Caco-2 (cell line): ENCODE measurements around the gene FAM124A. TPM values are rescaled to one million over a fixed set of nuclear protein-coding genes. Genes with fewer than 3 reads are reported as not detected.

Source experiments
- BruUV-seq: library from RNA; stranded (reverse); fragments of 400-500 nt; replicated peaks from 2 replicates; lab custom pipeline; 2021; lab: Mats Ljungman, UMichigan
- CTCF ChIA-PET: fragments of 300-600 bp; sonication (Branson Sonifier 250); formaldehyde crosslinking; loops from one replicate; lab custom pipeline; 2022; ENCODE audit warnings: antibody characterized with exemption; lab: Charles Lee
- POLR2A ChIA-PET: fragments of 300-600 bp; sonication (Branson Sonifier 250); formaldehyde crosslinking; loops from one replicate; lab custom pipeline; 2022; ENCODE audit warnings: antibody characterized with exemption; lab: Charles Lee
- DNase-seq, 2 experiments: peaks; one replicate each; pipeline versions ENCODE4 v3.0.0 to v3.0.0-alpha.2; 2020 to 2022
- H3K27me3 ChIP-seq: replicated peaks from 2 replicates; pipeline ENCODE4 v1.6.0; 2011; ENCODE audit warnings: low read length; ENCODE audit not compliant: control insufficient read depth, insufficient read depth
- H3K36me3 ChIP-seq: 2 replicates; pipeline ENCODE4 v1.5.1; 2011; ENCODE audit warnings: low read length; ENCODE audit not compliant: control insufficient read depth, insufficient read depth
- H3K4me1 ChIP-seq: fragments of 250-450 bp; sonication (Bioruptor Pico); 2 replicates; pipeline ENCODE4 v1.5.1; 2020; ENCODE audit warnings: mild to moderate bottlenecking
- H3K4me3 ChIP-seq: 2 replicates; pipeline ENCODE4 v1.5.1; 2011; ENCODE audit warnings: low read depth, mild to moderate bottlenecking, control low read depth, low read length
- H3K9me3 ChIP-seq: fragments of 250-450 bp; sonication (Bioruptor Pico); 2 replicates; pipeline ENCODE4 v1.5.1; 2020; ENCODE audit warnings: mild to moderate bottlenecking, moderate library complexity
- H3K27ac Mint-ChIP-seq: one replicate; pipeline ENCODE4 v1.8.0; 2022; ENCODE audit warnings: mixed read lengths; ENCODE audit not compliant: unreplicated experiment
- H3K27me3 Mint-ChIP-seq: one replicate; pipeline ENCODE4 v1.8.0; 2022; ENCODE audit warnings: mixed read lengths; ENCODE audit not compliant: insufficient read depth, unreplicated experiment
- H3K36me3 Mint-ChIP-seq: one replicate; pipeline ENCODE4 v1.8.0; 2022; ENCODE audit warnings: mild to moderate bottlenecking, mixed read lengths; ENCODE audit not compliant: insufficient read depth, unreplicated experiment
- H3K4me1 Mint-ChIP-seq: one replicate; pipeline ENCODE4 v1.8.0; 2022; ENCODE audit warnings: low read depth, mixed read lengths; ENCODE audit not compliant: unreplicated experiment
- H3K4me3 Mint-ChIP-seq: one replicate; pipeline ENCODE4 v1.8.0; 2022; ENCODE audit warnings: mild to moderate bottlenecking, moderate library complexity, mixed read lengths; ENCODE audit not compliant: unreplicated experiment
- H3K9me3 Mint-ChIP-seq: one replicate; pipeline ENCODE4 v1.8.0; 2022; ENCODE audit warnings: mixed read lengths; ENCODE audit not compliant: unreplicated experiment
- intact Hi-C: fragments of 100-400 bp; cut with micrococcal nuclease; formaldehyde crosslinking; loops from one replicate; pipeline ENCODE4 v1.10.0; 2022; ENCODE audit not compliant: unreplicated experiment
- total RNA-seq: library from RNA; stranded (reverse); gene quantifications from 2 replicates; pipeline ENCODE4 v1.2.3, GENCODE V29; 2022
- TF ChIP-seq, protein P1 (sequence below), 2 experiments: fragments of 200-600 bp in 1 of 2; IDR thresholded peaks; 1 replicate in 1 of 2; 2 replicates in 1 of 2; pipeline versions ENCODE4 v1.5.1 to v1.8.0; 2011 to 2022; ENCODE audit warnings: antibody characterized with exemption in 1 of 2, control low read depth in 1 of 2, inconsistent platforms in 1 of 2, low read depth in 1 of 2, low read length in 1 of 2, mild to moderate bottlenecking in 1 of 2, moderate library complexity in 1 of 2; ENCODE audit not compliant: insufficient read depth in 1 of 2, severe bottlenecking in 1 of 2, unreplicated experiment in 1 of 2

The FAM124A gene
- total RNA-seq, 1 experiment from 2014 or later, result 0.52 TPM

DNA sequence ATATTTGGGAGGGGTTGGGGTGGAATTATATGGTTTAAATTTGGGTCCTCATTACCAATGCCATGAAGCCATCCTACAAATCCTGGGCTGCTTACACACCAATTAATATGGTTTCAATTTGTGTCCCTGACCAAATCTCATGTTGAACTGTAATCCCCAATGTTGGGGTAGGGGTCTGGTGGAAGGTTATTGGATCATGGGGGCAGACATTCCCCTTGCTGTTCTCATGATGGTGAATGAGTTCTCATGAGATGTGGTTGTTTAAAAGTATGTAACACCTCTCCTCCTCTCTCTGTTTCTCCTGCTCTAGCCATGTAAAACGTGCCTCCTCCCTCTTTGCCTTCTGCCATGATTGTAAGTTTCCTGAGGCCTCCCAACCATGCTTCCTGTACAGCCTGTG is 46.6 kb upstream of the FAM124A start:
- ChIA-PET POLR2A (no interaction called here), CTCF (no interaction called here)
- H3K36me3 ChIP-seq, result no peaks in the 10 kb centered on the region
- no peaks in the 10 kb centered on the region for H3K36me3 Mint-ChIP-seq
- no peaks in the 10 kb centered on the region for H3K9me3 Mint-ChIP-seq
- H3K27me3 Mint-ChIP-seq, result peaks cover 8% of the 10 kb centered on the region
- intact Hi-C loops, result no loop called here
- no peak for DNase-seq
- no peaks in the 10 kb centered on the region for H3K4me1 ChIP-seq
- BruUV-seq, result no TSS peak
- peaks cover 1% of the 10 kb centered on the region; the same call in 1 of the 2 replicates for H3K27me3 ChIP-seq
- H3K9me3 ChIP-seq, result peaks cover 7% of the 10 kb centered on the region; the same call in 1 of the 2 replicates
- H3K27ac Mint-ChIP-seq, result no peak overlapping the region
- TF ChIP-seq, protein P1, sequence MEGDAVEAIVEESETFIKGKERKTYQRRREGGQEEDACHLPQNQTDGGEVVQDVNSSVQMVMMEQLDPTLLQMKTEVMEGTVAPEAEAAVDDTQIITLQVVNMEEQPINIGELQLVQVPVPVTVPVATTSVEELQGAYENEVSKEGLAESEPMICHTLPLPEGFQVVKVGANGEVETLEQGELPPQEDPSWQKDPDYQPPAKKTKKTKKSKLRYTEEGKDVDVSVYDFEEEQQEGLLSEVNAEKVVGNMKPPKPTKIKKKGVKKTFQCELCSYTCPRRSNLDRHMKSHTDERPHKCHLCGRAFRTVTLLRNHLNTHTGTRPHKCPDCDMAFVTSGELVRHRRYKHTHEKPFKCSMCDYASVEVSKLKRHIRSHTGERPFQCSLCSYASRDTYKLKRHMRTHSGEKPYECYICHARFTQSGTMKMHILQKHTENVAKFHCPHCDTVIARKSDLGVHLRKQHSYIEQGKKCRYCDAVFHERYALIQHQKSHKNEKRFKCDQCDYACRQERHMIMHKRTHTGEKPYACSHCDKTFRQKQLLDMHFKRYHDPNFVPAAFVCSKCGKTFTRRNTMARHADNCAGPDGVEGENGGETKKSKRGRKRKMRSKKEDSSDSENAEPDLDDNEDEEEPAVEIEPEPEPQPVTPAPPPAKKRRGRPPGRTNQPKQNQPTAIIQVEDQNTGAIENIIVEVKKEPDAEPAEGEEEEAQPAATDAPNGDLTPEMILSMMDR (IDR thresholded peaks at IDR 0.05; ENCODE audit: insufficient read depth in 1 of 2, low read depth in 1 of 2, low read length in 1 of 2, severe bottlenecking in 1 of 2, unreplicated experiment in 1 of 2), result no peak
- no peaks in the 10 kb centered on the region for H3K4me1 Mint-ChIP-seq
- no peak overlapping the region for H3K4me3 ChIP-seq
- no peak overlapping the region for H3K4me3 Mint-ChIP-seq

DNA sequence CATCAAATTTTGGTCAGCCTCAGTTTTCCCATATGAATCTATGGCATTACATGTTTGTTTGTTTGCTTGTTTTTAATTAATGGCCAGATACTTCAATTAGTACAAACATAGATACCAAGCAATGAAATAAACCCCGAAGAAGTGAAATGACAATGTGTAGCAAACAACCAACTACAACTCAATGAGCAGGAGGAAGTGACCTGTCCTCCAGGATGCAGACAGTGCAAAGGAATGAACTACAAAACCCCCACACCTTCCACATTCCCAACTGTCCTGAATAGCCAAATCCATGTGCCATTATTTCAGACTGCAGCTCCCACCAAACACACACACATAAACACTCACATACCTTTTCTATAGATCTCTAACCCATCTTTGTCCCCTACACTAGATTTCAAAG is 45.0 kb upstream of the FAM124A start:
- CTCF ChIA-PET, result interaction anchor here (0.5 kb wide), 1 partner anchor 28 kb away, joined by 6 read pairs; no protein-coding TSS in a partner anchor
- POLR2A ChIA-PET, result no interaction called here
- Mint-ChIP-seq H3K27me3 (peaks cover 13% of the 10 kb centered on the region), H3K4me1 (no peaks in the 10 kb centered on the region), H3K4me3 (no peak overlapping the region), H3K27ac (no peak overlapping the region), H3K36me3 (no peaks in the 10 kb centered on the region), H3K9me3 (no peaks in the 10 kb centered on the region)
- intact Hi-C loops, result no loop called here
- BruUV-seq, result no TSS peak
- DNase-seq, result no peak
- H3K4me1 ChIP-seq, result no peaks in the 10 kb centered on the region
- H3K36me3 ChIP-seq, result no peaks in the 10 kb centered on the region
- peaks cover 1% of the 10 kb centered on the region; the same call in 1 of the 2 replicates for H3K27me3 ChIP-seq
- H3K9me3 ChIP-seq, result peaks cover 7% of the 10 kb centered on the region; the same call in 1 of the 2 replicates
- TF ChIP-seq, protein P1 (IDR thresholded peaks at IDR 0.05; ENCODE audit: insufficient read depth in 1 of 2, low read depth in 1 of 2, low read length in 1 of 2, severe bottlenecking in 1 of 2, unreplicated experiment in 1 of 2), result no peak
- H3K4me3 ChIP-seq, result no peak overlapping the region

DNA sequence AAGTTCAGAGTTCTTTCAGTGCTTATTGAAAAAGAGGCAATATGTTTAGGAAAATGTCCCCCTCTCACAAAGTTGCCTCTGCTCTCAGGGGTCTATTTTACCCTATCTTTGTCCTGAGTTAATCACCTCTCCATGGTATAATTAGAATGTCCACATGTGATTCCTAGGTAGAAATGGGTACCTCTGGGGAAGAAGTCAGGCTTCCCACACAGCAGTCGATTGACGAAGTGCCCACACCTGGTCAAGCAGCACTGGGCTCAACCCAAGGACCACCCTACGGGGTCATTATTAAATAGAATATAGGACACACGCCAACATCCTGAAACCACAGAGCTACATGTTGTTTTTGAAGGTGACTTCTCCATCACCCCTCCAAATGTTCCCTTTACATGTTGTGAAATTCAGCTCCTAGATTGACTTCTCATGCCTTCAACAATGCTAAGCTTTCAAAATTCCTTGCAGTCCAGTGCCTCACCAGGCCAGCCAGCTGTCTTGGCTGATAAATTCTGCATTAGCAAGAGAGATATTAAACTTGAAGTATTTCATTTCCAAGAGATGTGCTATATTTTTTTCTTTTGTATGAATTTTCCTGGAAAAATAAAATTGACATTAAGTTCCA is 43.6 kb upstream of the FAM124A start:
- peaks cover 1% of the 10 kb centered on the region; the same call in 1 of the 2 replicates for H3K27me3 ChIP-seq
- no peaks in the 10 kb centered on the region for H3K36me3 Mint-ChIP-seq
- no peaks in the 10 kb centered on the region for H3K9me3 Mint-ChIP-seq
- H3K27ac Mint-ChIP-seq, result no peak overlapping the region
- ChIA-PET POLR2A (no interaction called here), CTCF (no interaction called here)
- H3K4me3 Mint-ChIP-seq, result no peak overlapping the region
- no peak for DNase-seq
- peaks cover 16% of the 10 kb centered on the region for H3K27me3 Mint-ChIP-seq
- H3K36me3 ChIP-seq, result no peaks in the 10 kb centered on the region
- BruUV-seq, result no TSS peak
- peaks cover 7% of the 10 kb centered on the region; the same call in 1 of the 2 replicates for H3K9me3 ChIP-seq
- intact Hi-C loops, result no loop called here
- TF ChIP-seq, protein P1 (IDR thresholded peaks at IDR 0.05; ENCODE audit: insufficient read depth in 1 of 2, low read depth in 1 of 2, low read length in 1 of 2, severe bottlenecking in 1 of 2, unreplicated experiment in 1 of 2), result no peak
- no peaks in the 10 kb centered on the region for H3K4me1 Mint-ChIP-seq
- no peaks in the 10 kb centered on the region for H3K4me1 ChIP-seq
- no peak overlapping the region for H3K4me3 ChIP-seq
